ENCODE results near the gene KRTAP10-1.

DNA sequence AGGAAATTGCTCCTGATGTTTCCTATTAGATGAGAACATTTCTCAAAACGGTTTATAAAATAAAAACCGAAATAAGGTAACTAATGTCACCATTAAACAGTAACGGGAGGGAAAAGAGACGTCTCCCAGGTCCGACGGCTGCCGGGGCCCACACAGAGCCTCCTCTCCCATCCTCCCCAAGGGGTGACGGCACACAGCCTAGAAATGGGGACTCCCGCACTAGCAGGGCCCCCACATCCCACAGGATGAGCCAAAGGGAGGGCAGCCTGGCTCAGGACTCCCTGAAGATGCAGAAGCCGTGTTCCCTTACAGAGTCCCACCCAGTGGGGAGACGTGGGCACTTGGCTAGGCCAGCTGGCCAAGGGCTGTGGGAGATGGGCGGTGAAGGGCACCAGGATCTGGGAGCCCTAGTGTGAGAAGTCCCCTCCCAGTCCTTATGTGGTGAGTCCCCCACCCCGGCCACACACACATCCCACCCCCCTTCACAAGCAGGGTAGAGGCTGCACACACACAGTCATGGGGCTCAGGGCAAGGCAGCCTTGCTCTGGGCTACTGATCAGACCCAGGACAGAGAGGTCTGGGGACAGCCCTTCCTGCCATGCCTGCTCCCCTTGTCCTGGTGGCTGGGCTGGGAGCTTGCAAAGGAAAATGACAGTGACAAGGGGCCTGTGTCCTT lies 15.3 kb upstream of the KRTAP10-1 start:
- TF ChIP-seq, protein P1, sequence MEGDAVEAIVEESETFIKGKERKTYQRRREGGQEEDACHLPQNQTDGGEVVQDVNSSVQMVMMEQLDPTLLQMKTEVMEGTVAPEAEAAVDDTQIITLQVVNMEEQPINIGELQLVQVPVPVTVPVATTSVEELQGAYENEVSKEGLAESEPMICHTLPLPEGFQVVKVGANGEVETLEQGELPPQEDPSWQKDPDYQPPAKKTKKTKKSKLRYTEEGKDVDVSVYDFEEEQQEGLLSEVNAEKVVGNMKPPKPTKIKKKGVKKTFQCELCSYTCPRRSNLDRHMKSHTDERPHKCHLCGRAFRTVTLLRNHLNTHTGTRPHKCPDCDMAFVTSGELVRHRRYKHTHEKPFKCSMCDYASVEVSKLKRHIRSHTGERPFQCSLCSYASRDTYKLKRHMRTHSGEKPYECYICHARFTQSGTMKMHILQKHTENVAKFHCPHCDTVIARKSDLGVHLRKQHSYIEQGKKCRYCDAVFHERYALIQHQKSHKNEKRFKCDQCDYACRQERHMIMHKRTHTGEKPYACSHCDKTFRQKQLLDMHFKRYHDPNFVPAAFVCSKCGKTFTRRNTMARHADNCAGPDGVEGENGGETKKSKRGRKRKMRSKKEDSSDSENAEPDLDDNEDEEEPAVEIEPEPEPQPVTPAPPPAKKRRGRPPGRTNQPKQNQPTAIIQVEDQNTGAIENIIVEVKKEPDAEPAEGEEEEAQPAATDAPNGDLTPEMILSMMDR (IDR thresholded peaks at IDR 0.05), result no peak
- TF ChIP-seq POLR2A (IDR thresholded peaks at IDR 0.05; ENCODE audit: low read depth), result no peak
